SK-N-SH (cell line): ENCODE measurements around the gene ADGRL4. TPM values are rescaled to one million over a fixed set of nuclear protein-coding genes. Genes with fewer than 3 reads are reported as not detected.
A peak's percentile ranks its signal among the peaks of the same experiment; 100 is the strongest.
"Not testable (repeated sequence)": the region's sequence is repeated elsewhere in the genome, so short reads cannot be mapped to it uniquely, and the experiment has no call there.

ENCODE experiments used
- CTCF ChIA-PET: fragments of 300-600, 350-600 bp; formaldehyde crosslinking; extraction: SDS; loops from one replicate; lab custom pipeline; 2021; lab: Yijun Ruan, JAX
- POLR2A ChIA-PET: fragments of 350-600 bp; sonication (Branson Sonifier 250); formaldehyde crosslinking; extraction: SDS; loops from one replicate; lab custom pipeline; 2020; ENCODE audit warnings: antibody characterized with exemption, inconsistent platforms; lab: Yijun Ruan, JAX
- DNase-seq: peaks from one replicate; pipeline ENCODE4 v3.0.0; 2012
- H2AFZ ChIP-seq: fragments of 200-600 bp; sonication (generic); 2 replicates; pipeline ENCODE4 v1.8.1; 2016; ENCODE audit warnings: antibody characterized with exemption, mild to moderate bottlenecking, low read depth
- H3F3A ChIP-seq: fragments of 200-600 bp; sonication (generic); replicated peaks from 2 replicates; pipeline ENCODE3; 2016; ENCODE audit warnings: antibody characterized with exemption, mild to moderate bottlenecking; ENCODE audit not compliant: insufficient read depth
- H3K27ac ChIP-seq, 2 experiments: fragments of 200-500 bp in 1 of 2; fragments of 200-600 bp in 1 of 2; sonication (Bioruptor generic) in 1 of 2; sonication (generic), shearing (Covaris generic) in 1 of 2; 2 replicates each; pipeline versions ENCODE4 v1.5.1 to v1.6.1; 2014 to 2016; ENCODE audit warnings: low read depth in 2 of 2, inconsistent platforms in 1 of 2, low read length in 1 of 2, mild to moderate bottlenecking in 1 of 2, mixed read lengths in 1 of 2
- H3K27me3 ChIP-seq: fragments of 200-600 bp; sonication (generic), shearing (Covaris generic); 2 replicates; pipeline ENCODE4 v1.6.1; 2016; ENCODE audit warnings: mixed run types; ENCODE audit not compliant: insufficient read depth
- H3K36me3 ChIP-seq, 2 experiments: fragments of 200-500 bp in 1 of 2; fragments of 200-600 bp in 1 of 2; sonication (Bioruptor generic) in 1 of 2; sonication (generic) in 1 of 2; replicated peaks in 1 of 2; 2 replicates each; pipeline versions ENCODE3 to v1.5.1; 2014 to 2016; ENCODE audit warnings: low read length in 1 of 2, mild to moderate bottlenecking in 1 of 2; ENCODE audit not compliant: insufficient read depth in 2 of 2, control insufficient read depth in 1 of 2
- H3K4me1 ChIP-seq, 2 experiments: fragments of 200-500 bp in 1 of 2; fragments of 200-600 bp in 1 of 2; sonication (Bioruptor generic) in 1 of 2; sonication (generic), shearing (Covaris generic) in 1 of 2; 2 replicates each; pipeline versions ENCODE4 v1.5.1 to v1.6.1; 2014 to 2016; ENCODE audit warnings: low read depth in 1 of 2, low read length in 1 of 2, mixed run types in 1 of 2; ENCODE audit not compliant: insufficient read depth in 2 of 2, control insufficient read depth in 1 of 2
- H3K4me2 ChIP-seq: fragments of 200-600 bp; sonication (generic), shearing (Covaris generic); 2 replicates; pipeline ENCODE4 v1.6.1; 2017; ENCODE audit warnings: mixed run types
- H3K4me3 ChIP-seq, 2 experiments: fragments of 200-500 bp in 1 of 2; fragments of 200-600 bp in 1 of 2; sonication (Bioruptor generic) in 1 of 2; sonication (generic), shearing (Covaris generic) in 1 of 2; 2 replicates each; pipeline versions ENCODE4 v1.5.1 to v1.8.1; 2014 to 2016; ENCODE audit warnings: low read depth in 2 of 2, inconsistent platforms in 1 of 2, low read length in 1 of 2, mild to moderate bottlenecking in 1 of 2, mixed read lengths in 1 of 2, moderate library complexity in 1 of 2
- H3K79me2 ChIP-seq: fragments of 200-600 bp; sonication (generic); 2 replicates; pipeline ENCODE4 v1.8.1; 2017; ENCODE audit warnings: mild to moderate bottlenecking; ENCODE audit not compliant: insufficient read depth
- H3K9ac ChIP-seq: fragments of 200-600 bp; sonication (generic); 2 replicates; pipeline ENCODE4 v1.6.1; 2017; ENCODE audit warnings: mixed run types
- H3K9me2 ChIP-seq: fragments of 200-600 bp; sonication (generic); 2 replicates; pipeline ENCODE4 v1.6.1; 2017; ENCODE audit warnings: mixed run types
- H3K9me3 ChIP-seq: fragments of 200-600 bp; sonication (generic); 2 replicates; pipeline ENCODE4 v1.6.1; 2017; ENCODE audit warnings: mixed run types, mild to moderate bottlenecking, moderate library complexity
- H4K20me1 ChIP-seq: fragments of 200-600 bp; sonication (generic); 2 replicates; pipeline ENCODE4 v1.6.1; 2017; ENCODE audit warnings: mild to moderate bottlenecking, mixed run types; ENCODE audit not compliant: insufficient read depth
- CHD2 ChIP-seq: fragments of 150-350 bp; IDR thresholded peaks from 2 replicates; pipeline ENCODE4 v1.6.1; 2018; ENCODE audit warnings: low read length; ENCODE audit not compliant: partially characterized antibody
- FOSL2 ChIP-seq: IDR thresholded peaks from 2 replicates; pipeline ENCODE4 v1.4.0; 2012; ENCODE audit warnings: low read depth, mild to moderate bottlenecking, moderate library complexity, borderline replicate concordance
- FOXJ3 ChIP-seq: sonication (generic); formaldehyde crosslinking; IDR thresholded peaks from 2 replicates; pipeline ENCODE4 v1.5.1; 2020; ENCODE audit warnings: mild to moderate bottlenecking, missing genetic modification reagents
- JUND ChIP-seq: IDR thresholded peaks from 2 replicates; pipeline ENCODE4 v1.4.0; 2012
- MAX ChIP-seq: IDR thresholded peaks from 2 replicates; pipeline ENCODE4 v1.4.0; 2012; ENCODE audit warnings: low read depth
- MXI1 ChIP-seq: IDR thresholded peaks from 2 replicates; pipeline ENCODE4 v1.6.1; 2012; ENCODE audit warnings: mild to moderate bottlenecking, low read depth, low read length, improper control_type of control experiment
- NFIC ChIP-seq: IDR thresholded peaks from 2 replicates; pipeline ENCODE4 v1.4.0; 2012; ENCODE audit warnings: borderline replicate concordance
- PBX3 ChIP-seq: IDR thresholded peaks from 2 replicates; pipeline ENCODE4; 2012
- RCOR1 ChIP-seq: fragments of 150-350 bp; IDR thresholded peaks from 2 replicates; pipeline ENCODE4 v1.6.1; 2017; ENCODE audit warnings: antibody characterized with exemption, low read length
- RFX5 ChIP-seq: IDR thresholded peaks from 2 replicates; pipeline ENCODE4 v1.6.1; 2012; ENCODE audit warnings: mild to moderate bottlenecking, improper control_type of control experiment, low read length
- SMC3 ChIP-seq: IDR thresholded peaks from 2 replicates; pipeline ENCODE4 v1.6.1; 2012; ENCODE audit warnings: low read depth, low read length, improper control_type of control experiment
- TAF1 ChIP-seq: IDR thresholded peaks from 2 replicates; pipeline ENCODE4 v1.6.1; 2012; ENCODE audit warnings: low read depth, mild to moderate bottlenecking, low read length, moderate library complexity, borderline replicate concordance
- TCF12 ChIP-seq: IDR thresholded peaks from 2 replicates; pipeline ENCODE4 v1.4.0; 2012
- TEAD4 ChIP-seq: IDR thresholded peaks from 2 replicates; pipeline ENCODE4 v1.4.0; 2012; ENCODE audit warnings: mild to moderate bottlenecking, borderline replicate concordance; ENCODE audit not compliant: insufficient read depth
- YY1 ChIP-seq: IDR thresholded peaks from 2 replicates; pipeline ENCODE4 v1.4.0; 2012; ENCODE audit warnings: low read depth, mild to moderate bottlenecking
- WGBS: methylation state at CpG from one replicate; pipeline ENCODE4 v1.1.6; 2017; ENCODE audit warnings: low lambda C conversion rate; 5-methylcytosine and 5-hydroxymethylcytosine counted together
- polyA plus RNA-seq, 3 experiments: library from polyadenylated mRNA; depleted of rRNA; stranded (reverse); fragments of >200 nt; gene quantifications; 2 replicates each; pipeline ENCODE4 v1.2.3, GENCODE V29; 2012
- TF ChIP-seq, protein P1 (sequence below): fragments of 150-350 bp; IDR thresholded peaks from 2 replicates; pipeline ENCODE4 v1.6.1; 2016; ENCODE audit warnings: mild to moderate bottlenecking, low read depth, low read length
- TF ChIP-seq, protein P2 (sequence below): IDR thresholded peaks from 2 replicates; pipeline ENCODE4 v1.4.0; 2012; ENCODE audit warnings: low read depth, borderline replicate concordance

ADGRL4 gene
- polyA plus RNA-seq, 1 of the 3 experiments (the other 2 are of a cell fraction): 0.30 TPM

DNA sequence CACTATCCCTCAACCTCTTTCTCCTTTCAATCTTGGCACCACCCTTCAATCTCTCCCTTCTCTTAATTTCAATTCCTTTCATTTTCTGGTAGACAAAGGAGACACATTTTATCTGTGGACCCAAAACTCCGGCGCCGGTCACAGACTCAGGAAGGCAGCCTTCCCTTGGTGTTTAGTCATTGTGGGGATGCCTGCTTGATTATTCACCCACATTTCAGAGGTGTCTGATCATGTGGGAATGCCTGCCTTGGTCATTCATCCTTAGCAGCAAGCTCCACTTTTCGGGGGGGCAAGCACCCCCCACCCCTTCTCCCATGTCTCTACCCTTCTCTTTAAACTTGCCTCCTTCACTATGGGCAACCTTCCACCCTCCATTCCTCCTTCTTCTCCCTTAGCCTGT, 133.7 kb downstream of the ADGRL4 start:
- H3F3A ChIP-seq, H3K36me3 ChIP-seq, DNase-seq, H3K4me3 ChIP-seq, H3K9ac ChIP-seq, H3K4me1 ChIP-seq, H3K9me3 ChIP-seq, H3K9me2 ChIP-seq, H3K27me3 ChIP-seq, H3K4me2 ChIP-seq, H3K79me2 ChIP-seq, H4K20me1 ChIP-seq, POLR2A ChIA-PET, H2AFZ ChIP-seq, CTCF ChIA-PET: not testable (repeated sequence)
- WGBS: 44% methylated on average over 4 of the region's 4 CpGs
- H3K27ac ChIP-seq: peak overlapping the region in 1 of 2 experiments; percentile 28; a peak in 1 of 4 replicates
- TF ChIP-seq FOSL2 (peak; percentile 37; the same call in 1 of the 2 replicates), TEAD4 (0 out of 2 replicates have a peak, but pooled peaks have one; percentile 30), JUND (0 out of 2 replicates have a peak, but pooled peaks have one; percentile 15)

- no peaks in the 10 kb centered on the region for H3K9me3 ChIP-seq
- H3K79me2 ChIP-seq: no peaks in the 10 kb centered on the region
- no peak overlapping the region for H3K9ac ChIP-seq
- TF ChIP-seq YY1 (no peak), RFX5 (no peak), RCOR1 (no peak), FOXJ3 (CRISPR knock-in tag) (no peak), SMC3 (no peak), TAF1 (no peak), CHD2 (no peak), FOSL2 (no peak), TEAD4 (no peak), NFIC (no peak), MAX (no peak), PBX3 (no peak), MXI1 (no peak), JUND (no peak), TCF12 (no peak)
- TF ChIP-seq, protein P1, sequence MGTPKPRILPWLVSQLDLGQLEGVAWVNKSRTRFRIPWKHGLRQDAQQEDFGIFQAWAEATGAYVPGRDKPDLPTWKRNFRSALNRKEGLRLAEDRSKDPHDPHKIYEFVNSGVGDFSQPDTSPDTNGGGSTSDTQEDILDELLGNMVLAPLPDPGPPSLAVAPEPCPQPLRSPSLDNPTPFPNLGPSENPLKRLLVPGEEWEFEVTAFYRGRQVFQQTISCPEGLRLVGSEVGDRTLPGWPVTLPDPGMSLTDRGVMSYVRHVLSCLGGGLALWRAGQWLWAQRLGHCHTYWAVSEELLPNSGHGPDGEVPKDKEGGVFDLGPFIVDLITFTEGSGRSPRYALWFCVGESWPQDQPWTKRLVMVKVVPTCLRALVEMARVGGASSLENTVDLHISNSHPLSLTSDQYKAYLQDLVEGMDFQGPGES: no peak
- TF ChIP-seq, protein P2, sequence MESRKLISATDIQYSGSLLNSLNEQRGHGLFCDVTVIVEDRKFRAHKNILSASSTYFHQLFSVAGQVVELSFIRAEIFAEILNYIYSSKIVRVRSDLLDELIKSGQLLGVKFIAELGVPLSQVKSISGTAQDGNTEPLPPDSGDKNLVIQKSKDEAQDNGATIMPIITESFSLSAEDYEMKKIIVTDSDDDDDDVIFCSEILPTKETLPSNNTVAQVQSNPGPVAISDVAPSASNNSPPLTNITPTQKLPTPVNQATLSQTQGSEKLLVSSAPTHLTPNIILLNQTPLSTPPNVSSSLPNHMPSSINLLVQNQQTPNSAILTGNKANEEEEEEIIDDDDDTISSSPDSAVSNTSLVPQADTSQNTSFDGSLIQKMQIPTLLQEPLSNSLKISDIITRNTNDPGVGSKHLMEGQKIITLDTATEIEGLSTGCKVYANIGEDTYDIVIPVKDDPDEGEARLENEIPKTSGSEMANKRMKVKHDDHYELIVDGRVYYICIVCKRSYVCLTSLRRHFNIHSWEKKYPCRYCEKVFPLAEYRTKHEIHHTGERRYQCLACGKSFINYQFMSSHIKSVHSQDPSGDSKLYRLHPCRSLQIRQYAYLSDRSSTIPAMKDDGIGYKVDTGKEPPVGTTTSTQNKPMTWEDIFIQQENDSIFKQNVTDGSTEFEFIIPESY: no peak
- no peak overlapping the region for H3K4me3 ChIP-seq
- H3K4me2 ChIP-seq: no peak overlapping the region
- no peaks in the 10 kb centered on the region for H3K9me2 ChIP-seq
- H3K27ac ChIP-seq: no peak overlapping the region
- CTCF ChIA-PET: no interaction called here
- H3K27me3 ChIP-seq: no peaks in the 10 kb centered on the region
- H2AFZ ChIP-seq: no peak overlapping the region
- WGBS: 88% methylated on average over 1 of the region's 1 CpG
- POLR2A ChIA-PET: no interaction called here
- no peaks in the 10 kb centered on the region for H3K4me1 ChIP-seq
- H4K20me1 ChIP-seq: no peaks in the 10 kb centered on the region
- no peaks in the 10 kb centered on the region for H3K36me3 ChIP-seq
- no peaks in the 10 kb centered on the region for H3F3A ChIP-seq
- DNase-seq: no peak
Measured at GRCh38 chr1:78871249-78871648, 135.3 kb downstream of the ADGRL4 start.
